ENCODE data around the gene GALNT17. TPM values are rescaled to one million over a fixed set of nuclear protein-coding genes. Genes with fewer than 3 reads are reported as not detected.

Gene GALNT17
- polyA plus RNA-seq, 1 donor from 2014 or later = 15.7 TPM

DNA sequence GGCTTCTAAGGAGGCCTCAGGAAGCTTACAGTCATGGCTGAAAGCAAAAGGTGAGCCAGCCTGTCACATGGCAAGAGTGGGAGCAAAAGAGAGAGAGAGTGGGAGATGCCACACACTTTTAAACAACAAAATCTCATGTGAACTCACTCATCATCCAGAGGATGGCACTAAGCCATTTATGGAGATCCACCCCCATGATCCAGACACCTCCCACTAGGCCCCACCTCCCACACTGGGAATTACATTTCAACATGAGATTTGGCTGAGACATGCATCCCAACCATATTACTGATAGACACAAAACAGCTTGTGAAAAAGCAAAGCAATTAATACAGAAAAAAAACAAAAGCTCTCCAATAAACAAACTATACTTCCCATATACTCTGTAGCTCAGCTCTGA, 210.3 kb downstream of the GALNT17 start:
- no peak overlapping the region for H2AFZ ChIP-seq (ENCODE audit: low read depth, low read length)
- no peaks in the 10 kb centered on the region for H3K27me3 ChIP-seq (ENCODE audit: insufficient read depth, low read depth, low read length)
- no peaks in the 10 kb centered on the region for H3K36me3 ChIP-seq (ENCODE audit: insufficient read depth, low read length)
- H3K27ac ChIP-seq (ENCODE audit: low read length) = no peak overlapping the region
- no peaks in the 10 kb centered on the region for H3F3A ChIP-seq (ENCODE audit: insufficient read depth, low read length, poor library complexity, severe bottlenecking)
- H3K4me3 ChIP-seq (ENCODE audit: low read length) = no peak overlapping the region
- no peaks in the 10 kb centered on the region for H3K9me2 ChIP-seq (ENCODE audit: insufficient read depth, low read length)
- H3K4me2 ChIP-seq (ENCODE audit: low read length) = no peak overlapping the region
- no peak for TF ChIP-seq SMC3 (conservative IDR thresholded peaks at IDR 0.05; ENCODE audit: poor library complexity)
- TF ChIP-seq POLR2AphosphoS5 (IDR thresholded peaks at IDR 0.05) = no peak
- TF ChIP-seq EZH2 (IDR thresholded peaks at IDR 0.05; ENCODE audit: borderline replicate concordance, insufficient read depth, low read length, poor library complexity, severe bottlenecking) = no peak
- TF ChIP-seq, protein P1, sequence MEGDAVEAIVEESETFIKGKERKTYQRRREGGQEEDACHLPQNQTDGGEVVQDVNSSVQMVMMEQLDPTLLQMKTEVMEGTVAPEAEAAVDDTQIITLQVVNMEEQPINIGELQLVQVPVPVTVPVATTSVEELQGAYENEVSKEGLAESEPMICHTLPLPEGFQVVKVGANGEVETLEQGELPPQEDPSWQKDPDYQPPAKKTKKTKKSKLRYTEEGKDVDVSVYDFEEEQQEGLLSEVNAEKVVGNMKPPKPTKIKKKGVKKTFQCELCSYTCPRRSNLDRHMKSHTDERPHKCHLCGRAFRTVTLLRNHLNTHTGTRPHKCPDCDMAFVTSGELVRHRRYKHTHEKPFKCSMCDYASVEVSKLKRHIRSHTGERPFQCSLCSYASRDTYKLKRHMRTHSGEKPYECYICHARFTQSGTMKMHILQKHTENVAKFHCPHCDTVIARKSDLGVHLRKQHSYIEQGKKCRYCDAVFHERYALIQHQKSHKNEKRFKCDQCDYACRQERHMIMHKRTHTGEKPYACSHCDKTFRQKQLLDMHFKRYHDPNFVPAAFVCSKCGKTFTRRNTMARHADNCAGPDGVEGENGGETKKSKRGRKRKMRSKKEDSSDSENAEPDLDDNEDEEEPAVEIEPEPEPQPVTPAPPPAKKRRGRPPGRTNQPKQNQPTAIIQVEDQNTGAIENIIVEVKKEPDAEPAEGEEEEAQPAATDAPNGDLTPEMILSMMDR (IDR thresholded peaks at IDR 0.05; ENCODE audit: poor library complexity, severe bottlenecking) = no peak
- TF ChIP-seq RAD21 (conservative IDR thresholded peaks at IDR 0.05) = no peak
- no peak for TF ChIP-seq MXI1 (conservative IDR thresholded peaks at IDR 0.05; ENCODE audit: poor library complexity, severe bottlenecking)
- TF ChIP-seq, protein P2, sequence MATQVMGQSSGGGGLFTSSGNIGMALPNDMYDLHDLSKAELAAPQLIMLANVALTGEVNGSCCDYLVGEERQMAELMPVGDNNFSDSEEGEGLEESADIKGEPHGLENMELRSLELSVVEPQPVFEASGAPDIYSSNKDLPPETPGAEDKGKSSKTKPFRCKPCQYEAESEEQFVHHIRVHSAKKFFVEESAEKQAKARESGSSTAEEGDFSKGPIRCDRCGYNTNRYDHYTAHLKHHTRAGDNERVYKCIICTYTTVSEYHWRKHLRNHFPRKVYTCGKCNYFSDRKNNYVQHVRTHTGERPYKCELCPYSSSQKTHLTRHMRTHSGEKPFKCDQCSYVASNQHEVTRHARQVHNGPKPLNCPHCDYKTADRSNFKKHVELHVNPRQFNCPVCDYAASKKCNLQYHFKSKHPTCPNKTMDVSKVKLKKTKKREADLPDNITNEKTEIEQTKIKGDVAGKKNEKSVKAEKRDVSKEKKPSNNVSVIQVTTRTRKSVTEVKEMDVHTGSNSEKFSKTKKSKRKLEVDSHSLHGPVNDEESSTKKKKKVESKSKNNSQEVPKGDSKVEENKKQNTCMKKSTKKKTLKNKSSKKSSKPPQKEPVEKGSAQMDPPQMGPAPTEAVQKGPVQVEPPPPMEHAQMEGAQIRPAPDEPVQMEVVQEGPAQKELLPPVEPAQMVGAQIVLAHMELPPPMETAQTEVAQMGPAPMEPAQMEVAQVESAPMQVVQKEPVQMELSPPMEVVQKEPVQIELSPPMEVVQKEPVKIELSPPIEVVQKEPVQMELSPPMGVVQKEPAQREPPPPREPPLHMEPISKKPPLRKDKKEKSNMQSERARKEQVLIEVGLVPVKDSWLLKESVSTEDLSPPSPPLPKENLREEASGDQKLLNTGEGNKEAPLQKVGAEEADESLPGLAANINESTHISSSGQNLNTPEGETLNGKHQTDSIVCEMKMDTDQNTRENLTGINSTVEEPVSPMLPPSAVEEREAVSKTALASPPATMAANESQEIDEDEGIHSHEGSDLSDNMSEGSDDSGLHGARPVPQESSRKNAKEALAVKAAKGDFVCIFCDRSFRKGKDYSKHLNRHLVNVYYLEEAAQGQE (IDR thresholded peaks at IDR 0.05; ENCODE audit: borderline replicate concordance) = no peak
- TF ChIP-seq TAF1 (IDR thresholded peaks at IDR 0.05; ENCODE audit: low read depth) = no peak
- no peak for TF ChIP-seq EP300 (conservative IDR thresholded peaks at IDR 0.05; ENCODE audit: poor library complexity, severe bottlenecking)
- H3K9ac ChIP-seq (ENCODE audit: low read length) = no peak overlapping the region
- H3K79me2 ChIP-seq (replicated peaks; ENCODE audit: insufficient read depth, low read length) = no peaks in the 10 kb centered on the region
- no peaks in the 10 kb centered on the region for H4K20me1 ChIP-seq (ENCODE audit: insufficient read depth)
- H3K9me3 ChIP-seq (ENCODE audit: low read length) = no peaks in the 10 kb centered on the region

DNA sequence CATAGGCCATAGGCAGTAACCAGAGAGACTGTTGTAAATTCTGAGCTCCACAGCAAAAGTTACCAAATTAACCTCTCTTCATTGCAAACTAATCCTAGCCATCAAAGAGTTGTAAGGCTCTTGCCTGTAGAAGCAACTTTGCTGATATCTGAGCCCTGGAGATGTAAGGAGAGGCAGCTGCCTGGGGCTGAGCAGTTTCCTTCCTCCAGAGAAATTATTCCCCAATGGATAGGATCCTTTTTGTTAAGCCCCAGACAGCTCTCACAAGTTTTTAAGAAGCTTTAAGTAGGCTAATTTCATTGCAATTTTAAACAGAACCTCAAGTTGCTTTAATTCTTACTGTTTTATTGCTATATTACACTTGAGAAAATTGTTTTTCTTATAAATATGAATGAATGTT, 211.1 kb downstream of the GALNT17 start:
- H3K4me3 ChIP-seq (ENCODE audit: low read length) = no peak overlapping the region
- no peak overlapping the region for H3K27ac ChIP-seq (ENCODE audit: low read length)
- no peaks in the 10 kb centered on the region for H3K79me2 ChIP-seq (replicated peaks; ENCODE audit: insufficient read depth, low read length)
- TF ChIP-seq SMC3 (conservative IDR thresholded peaks at IDR 0.05; ENCODE audit: poor library complexity) (no peak), RAD21 (conservative IDR thresholded peaks at IDR 0.05) (no peak), MXI1 (conservative IDR thresholded peaks at IDR 0.05; ENCODE audit: poor library complexity, severe bottlenecking) (no peak), EP300 (conservative IDR thresholded peaks at IDR 0.05; ENCODE audit: poor library complexity, severe bottlenecking) (no peak), EZH2 (IDR thresholded peaks at IDR 0.05; ENCODE audit: borderline replicate concordance, insufficient read depth, low read length, poor library complexity, severe bottlenecking) (no peak), TAF1 (IDR thresholded peaks at IDR 0.05; ENCODE audit: low read depth) (no peak), POLR2AphosphoS5 (IDR thresholded peaks at IDR 0.05) (no peak)
- TF ChIP-seq, protein P2 (IDR thresholded peaks at IDR 0.05; ENCODE audit: borderline replicate concordance) = no peak
- TF ChIP-seq, protein P1 (IDR thresholded peaks at IDR 0.05; ENCODE audit: poor library complexity, severe bottlenecking) = no peak
- no peaks in the 10 kb centered on the region for H3K36me3 ChIP-seq (ENCODE audit: insufficient read depth, low read length)
- no peak overlapping the region for H2AFZ ChIP-seq (ENCODE audit: low read depth, low read length)
- H4K20me1 ChIP-seq (ENCODE audit: insufficient read depth) = no peaks in the 10 kb centered on the region
- no peaks in the 10 kb centered on the region for H3K9me3 ChIP-seq (ENCODE audit: low read length)
- H3K9ac ChIP-seq (ENCODE audit: low read length) = no peak overlapping the region
- H3K4me2 ChIP-seq (ENCODE audit: low read length) = no peak overlapping the region
- H3K9me2 ChIP-seq (ENCODE audit: insufficient read depth, low read length) = no peaks in the 10 kb centered on the region
- no peaks in the 10 kb centered on the region for H3K27me3 ChIP-seq (ENCODE audit: insufficient read depth, low read depth, low read length)
- H3F3A ChIP-seq (ENCODE audit: insufficient read depth, low read length, poor library complexity, severe bottlenecking) = no peaks in the 10 kb centered on the region

All from neural cell (in vitro differentiated cells).